ENCODE data around the gene KRTAP26-1. TPM values are rescaled to one million over a fixed set of nuclear protein-coding genes. Genes with fewer than 3 reads are reported as not detected.

The KRTAP26-1 gene
- polyA plus RNA-seq, 1 of the 3 experiments (the other 2 are of a cell fraction), result not detected

DNA sequence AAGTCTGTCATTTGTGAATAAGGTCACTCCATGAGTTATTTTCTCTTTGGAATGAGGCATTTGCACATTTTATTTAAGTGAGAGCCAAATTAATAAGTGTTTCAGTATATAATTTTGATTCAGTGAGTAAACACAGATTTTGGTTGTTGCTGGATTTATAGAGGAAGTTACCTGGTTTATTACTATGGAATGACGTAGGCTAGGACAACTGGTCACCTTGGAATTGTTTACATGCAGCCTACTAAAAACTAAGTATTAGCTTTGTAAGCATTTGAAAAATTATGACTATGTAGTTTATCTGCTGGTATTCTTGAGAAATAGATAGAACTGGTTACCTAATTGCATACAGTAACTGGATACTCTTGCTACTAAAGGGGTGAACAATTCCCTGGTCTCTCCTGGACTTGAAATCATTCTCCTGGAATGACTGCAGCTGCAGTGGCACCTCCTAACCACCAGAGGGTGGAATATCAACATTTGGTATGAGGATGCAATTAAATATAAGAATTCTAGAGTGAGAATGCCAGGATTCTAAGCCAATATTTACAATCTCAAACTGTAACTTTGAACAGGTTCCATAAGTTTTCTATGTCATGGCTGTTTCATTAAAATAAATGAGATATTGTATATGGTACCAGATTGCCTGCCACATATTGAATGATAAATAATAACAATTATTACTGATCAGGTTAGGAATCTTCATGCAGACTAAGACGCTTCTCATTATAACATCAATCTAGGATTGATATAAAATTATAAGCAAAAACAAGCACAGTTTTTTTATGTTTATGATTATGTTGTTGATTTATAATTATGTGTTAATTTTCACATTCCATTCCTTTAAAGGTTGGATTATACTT, 20.8 kb upstream of the KRTAP26-1 start:
- Histone ChIP-seq H3K9me3 (no peaks in the 10 kb centered on the region), H3K9me2 (no peaks in the 10 kb centered on the region), H3F3A (replicated peaks; ENCODE audit: insufficient read depth) (no peaks in the 10 kb centered on the region), H3K4me2 (no peak overlapping the region), H3K27me3 (ENCODE audit: insufficient read depth) (0 out of 2 replicates have a peak, but pooled peaks cover 8% of the 10 kb centered on the region), H3K79me2 (ENCODE audit: insufficient read depth) (no peaks in the 10 kb centered on the region), H3K9ac (no peak overlapping the region), H3K4me3 (ENCODE audit: low read depth in 2 of 2, low read length in 1 of 2) (peak overlapping the region in 1 of 2 experiments; percentile 11; a peak in 1 of 4 replicates), H3K4me1 (ENCODE audit: control insufficient read depth in 1 of 2, insufficient read depth in 2 of 2, low read depth in 1 of 2, low read length in 1 of 2) (no peaks in the 10 kb centered on the region), H3K27ac (ENCODE audit: low read depth in 2 of 2, low read length in 1 of 2) (no peak overlapping the region), H3K36me3 (replicated peaks in 1 of 2; ENCODE audit: control insufficient read depth in 1 of 2, insufficient read depth in 2 of 2, low read length in 1 of 2) (no peaks in the 10 kb centered on the region), H4K20me1 (ENCODE audit: insufficient read depth) (no peaks in the 10 kb centered on the region), H2AFZ (ENCODE audit: low read depth) (no peak overlapping the region)
- WGBS (ENCODE audit: low lambda C conversion rate), result 6% methylated on average over 2 of the region's 2 CpGs
- TF ChIP-seq NFIC (IDR thresholded peaks at IDR 0.05; ENCODE audit: borderline replicate concordance), result no peak
- peak; percentile 72 for TF ChIP-seq RAD21 (IDR thresholded peaks at IDR 0.05; ENCODE audit: low read length)
- no peak for TF ChIP-seq EP300 (IDR thresholded peaks at IDR 0.05; ENCODE audit: borderline replicate concordance in 1 of 2, low read depth in 1 of 2, low read length in 1 of 2)
- TF ChIP-seq, protein P1, sequence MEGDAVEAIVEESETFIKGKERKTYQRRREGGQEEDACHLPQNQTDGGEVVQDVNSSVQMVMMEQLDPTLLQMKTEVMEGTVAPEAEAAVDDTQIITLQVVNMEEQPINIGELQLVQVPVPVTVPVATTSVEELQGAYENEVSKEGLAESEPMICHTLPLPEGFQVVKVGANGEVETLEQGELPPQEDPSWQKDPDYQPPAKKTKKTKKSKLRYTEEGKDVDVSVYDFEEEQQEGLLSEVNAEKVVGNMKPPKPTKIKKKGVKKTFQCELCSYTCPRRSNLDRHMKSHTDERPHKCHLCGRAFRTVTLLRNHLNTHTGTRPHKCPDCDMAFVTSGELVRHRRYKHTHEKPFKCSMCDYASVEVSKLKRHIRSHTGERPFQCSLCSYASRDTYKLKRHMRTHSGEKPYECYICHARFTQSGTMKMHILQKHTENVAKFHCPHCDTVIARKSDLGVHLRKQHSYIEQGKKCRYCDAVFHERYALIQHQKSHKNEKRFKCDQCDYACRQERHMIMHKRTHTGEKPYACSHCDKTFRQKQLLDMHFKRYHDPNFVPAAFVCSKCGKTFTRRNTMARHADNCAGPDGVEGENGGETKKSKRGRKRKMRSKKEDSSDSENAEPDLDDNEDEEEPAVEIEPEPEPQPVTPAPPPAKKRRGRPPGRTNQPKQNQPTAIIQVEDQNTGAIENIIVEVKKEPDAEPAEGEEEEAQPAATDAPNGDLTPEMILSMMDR (IDR thresholded peaks at IDR 0.05), result peak; percentile 97
- TF ChIP-seq NRF1 (IDR thresholded peaks at IDR 0.05; ENCODE audit: low read depth, low read length), result no peak
- TF ChIP-seq, protein P2, sequence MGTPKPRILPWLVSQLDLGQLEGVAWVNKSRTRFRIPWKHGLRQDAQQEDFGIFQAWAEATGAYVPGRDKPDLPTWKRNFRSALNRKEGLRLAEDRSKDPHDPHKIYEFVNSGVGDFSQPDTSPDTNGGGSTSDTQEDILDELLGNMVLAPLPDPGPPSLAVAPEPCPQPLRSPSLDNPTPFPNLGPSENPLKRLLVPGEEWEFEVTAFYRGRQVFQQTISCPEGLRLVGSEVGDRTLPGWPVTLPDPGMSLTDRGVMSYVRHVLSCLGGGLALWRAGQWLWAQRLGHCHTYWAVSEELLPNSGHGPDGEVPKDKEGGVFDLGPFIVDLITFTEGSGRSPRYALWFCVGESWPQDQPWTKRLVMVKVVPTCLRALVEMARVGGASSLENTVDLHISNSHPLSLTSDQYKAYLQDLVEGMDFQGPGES (IDR thresholded peaks at IDR 0.05; ENCODE audit: low read depth, low read length), result no peak
- TF ChIP-seq SMC3 (IDR thresholded peaks at IDR 0.05; ENCODE audit: low read depth, low read length), result peak; percentile 79
- peak; percentile 22 for DNase-seq
- ChIA-PET CTCF (interaction anchor here (0.7 to 2.4 kb wide), 15 partner anchors 9 to 748 kb away, joined by 3 to 9 read pairs (median 4); no protein-coding TSS in a partner anchor), POLR2A (no interaction called here)

GRCh38 chr21:30338717-30339116, 18.6 kb upstream of the KRTAP26-1 start:
- H3K79me2 ChIP-seq (ENCODE audit: insufficient read depth), result no peaks in the 10 kb centered on the region
- 26% methylated on average over 4 of the region's 4 CpGs for WGBS (ENCODE audit: low lambda C conversion rate)
- POLR2A ChIA-PET, result no interaction called here
- DNase-seq, result no peak
- TF ChIP-seq FOXJ3 (CRISPR knock-in tag; IDR thresholded peaks at IDR 0.05), result no peak
- TF ChIP-seq YY1 (IDR thresholded peaks at IDR 0.05; ENCODE audit: low read depth), result no peak
- TF ChIP-seq RAD21 (IDR thresholded peaks at IDR 0.05; ENCODE audit: low read length), result no peak
- TF ChIP-seq, protein P3, sequence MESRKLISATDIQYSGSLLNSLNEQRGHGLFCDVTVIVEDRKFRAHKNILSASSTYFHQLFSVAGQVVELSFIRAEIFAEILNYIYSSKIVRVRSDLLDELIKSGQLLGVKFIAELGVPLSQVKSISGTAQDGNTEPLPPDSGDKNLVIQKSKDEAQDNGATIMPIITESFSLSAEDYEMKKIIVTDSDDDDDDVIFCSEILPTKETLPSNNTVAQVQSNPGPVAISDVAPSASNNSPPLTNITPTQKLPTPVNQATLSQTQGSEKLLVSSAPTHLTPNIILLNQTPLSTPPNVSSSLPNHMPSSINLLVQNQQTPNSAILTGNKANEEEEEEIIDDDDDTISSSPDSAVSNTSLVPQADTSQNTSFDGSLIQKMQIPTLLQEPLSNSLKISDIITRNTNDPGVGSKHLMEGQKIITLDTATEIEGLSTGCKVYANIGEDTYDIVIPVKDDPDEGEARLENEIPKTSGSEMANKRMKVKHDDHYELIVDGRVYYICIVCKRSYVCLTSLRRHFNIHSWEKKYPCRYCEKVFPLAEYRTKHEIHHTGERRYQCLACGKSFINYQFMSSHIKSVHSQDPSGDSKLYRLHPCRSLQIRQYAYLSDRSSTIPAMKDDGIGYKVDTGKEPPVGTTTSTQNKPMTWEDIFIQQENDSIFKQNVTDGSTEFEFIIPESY (IDR thresholded peaks at IDR 0.05; ENCODE audit: borderline replicate concordance, low read depth), result no peak
- TF ChIP-seq EZH2phosphoT487 (IDR thresholded peaks at IDR 0.05; ENCODE audit: borderline replicate concordance, low read depth), result no peak
- TF ChIP-seq FOXM1 (IDR thresholded peaks at IDR 0.05; ENCODE audit: low read depth), result no peak
- no peak for TF ChIP-seq MXI1 (IDR thresholded peaks at IDR 0.05; ENCODE audit: low read depth, low read length)
- no peak for TF ChIP-seq TEAD4 (IDR thresholded peaks at IDR 0.05; ENCODE audit: borderline replicate concordance, insufficient read depth)
- TF ChIP-seq RXRA (IDR thresholded peaks at IDR 0.05; ENCODE audit: borderline replicate concordance, low read depth), result no peak
- no peak for TF ChIP-seq JUND (IDR thresholded peaks at IDR 0.05)
- TF ChIP-seq CHD2 (IDR thresholded peaks at IDR 0.05; ENCODE audit: low read length, partially characterized antibody), result no peak
- TF ChIP-seq EP300 (IDR thresholded peaks at IDR 0.05; ENCODE audit: borderline replicate concordance in 1 of 2, low read depth in 1 of 2, low read length in 1 of 2), result no peak
- no peak for TF ChIP-seq ELF1 (IDR thresholded peaks at IDR 0.05)
- TF ChIP-seq, protein P4, sequence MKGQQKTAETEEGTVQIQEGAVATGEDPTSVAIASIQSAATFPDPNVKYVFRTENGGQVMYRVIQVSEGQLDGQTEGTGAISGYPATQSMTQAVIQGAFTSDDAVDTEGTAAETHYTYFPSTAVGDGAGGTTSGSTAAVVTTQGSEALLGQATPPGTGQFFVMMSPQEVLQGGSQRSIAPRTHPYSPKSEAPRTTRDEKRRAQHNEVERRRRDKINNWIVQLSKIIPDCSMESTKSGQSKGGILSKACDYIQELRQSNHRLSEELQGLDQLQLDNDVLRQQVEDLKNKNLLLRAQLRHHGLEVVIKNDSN (IDR thresholded peaks at IDR 0.05; ENCODE audit: borderline replicate concordance, low read depth), result no peak
- no peak for TF ChIP-seq TCF12 (IDR thresholded peaks at IDR 0.05)
- no peak for TF ChIP-seq MEF2A (IDR thresholded peaks at IDR 0.05; ENCODE audit: borderline replicate concordance, low read depth)
- no peak for TF ChIP-seq POLR2AphosphoS5 (IDR thresholded peaks at IDR 0.05; ENCODE audit: low read depth, low read length)
- no peak overlapping the region for H3K4me3 ChIP-seq (ENCODE audit: low read depth in 2 of 2, low read length in 1 of 2)
- no peaks in the 10 kb centered on the region for H4K20me1 ChIP-seq (ENCODE audit: insufficient read depth)
- H2AFZ ChIP-seq (ENCODE audit: low read depth), result no peak overlapping the region
- CTCF ChIA-PET, result interaction anchor here (1.0 kb wide), 1 partner anchor 95 kb away, joined by 3 read pairs; no protein-coding TSS in a partner anchor
- no peak overlapping the region for H3K9ac ChIP-seq
- H3F3A ChIP-seq (replicated peaks; ENCODE audit: insufficient read depth), result no peaks in the 10 kb centered on the region
- H3K4me2 ChIP-seq, result no peak overlapping the region
- H3K27ac ChIP-seq (ENCODE audit: low read depth in 2 of 2, low read length in 1 of 2), result no peak overlapping the region
- H3K9me2 ChIP-seq, result no peaks in the 10 kb centered on the region
- H3K9me3 ChIP-seq, result no peaks in the 10 kb centered on the region
- H3K4me1 ChIP-seq (ENCODE audit: control insufficient read depth in 1 of 2, insufficient read depth in 2 of 2, low read depth in 1 of 2, low read length in 1 of 2), result no peaks in the 10 kb centered on the region
- no peaks in the 10 kb centered on the region for H3K36me3 ChIP-seq (replicated peaks in 1 of 2; ENCODE audit: control insufficient read depth in 1 of 2, insufficient read depth in 2 of 2, low read length in 1 of 2)
- 0 out of 2 replicates have a peak, but pooled peaks cover under 1% of the 10 kb centered on the region for H3K27me3 ChIP-seq (ENCODE audit: insufficient read depth)

All from SK-N-SH (cell line).